ENCODE data around the gene TTLL9. TPM values are rescaled to one million over a fixed set of nuclear protein-coding genes. Genes with fewer than 3 reads are reported as not detected.

TTLL9 gene
- total RNA-seq, 2 experiments from 2014 or later, result not detected

DNA sequence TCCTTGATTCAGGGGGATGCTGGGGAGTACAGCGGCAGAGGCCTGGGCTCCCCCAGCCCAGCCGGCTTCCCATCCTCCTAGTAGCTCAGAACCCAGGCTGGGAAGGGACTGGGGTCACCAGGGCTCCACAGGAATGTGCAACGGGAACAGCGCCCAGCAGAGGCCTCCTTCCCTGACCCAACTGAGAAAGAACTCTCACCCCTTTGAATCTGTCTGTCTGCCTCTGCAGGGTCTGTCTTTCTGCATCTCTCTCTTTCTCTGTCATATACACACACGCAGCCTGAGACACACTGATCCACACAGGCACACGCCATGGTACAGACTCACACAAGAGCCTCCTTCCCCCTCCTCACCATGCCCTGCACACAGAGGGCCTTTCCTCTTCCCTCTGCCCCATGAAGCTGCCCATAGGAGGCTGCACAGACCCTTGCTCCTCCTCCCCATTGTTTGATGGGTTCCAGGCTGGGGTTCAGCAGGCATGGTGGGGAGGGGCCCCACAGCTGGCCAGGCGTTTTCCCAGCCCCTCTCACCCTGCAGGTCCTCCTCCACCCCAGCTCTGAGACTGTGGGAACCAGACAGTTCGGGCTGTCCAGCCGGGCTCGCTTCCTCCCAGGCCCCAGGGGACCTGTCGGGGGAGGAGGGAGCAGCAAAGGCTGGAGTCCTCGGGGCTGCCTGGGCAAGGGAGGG is 27.8 kb upstream of the TTLL9 start:
- Mint-ChIP-seq H3K4me3 (no peak overlapping the region), H3K4me1 (no peaks in the 10 kb centered on the region), H3K9me3 (no peaks in the 10 kb centered on the region), H3K27ac (no peak overlapping the region), H3K27me3 (peaks cover 12% of the 10 kb centered on the region), H3K36me3 (no peaks in the 10 kb centered on the region)
- ATAC-seq (ENCODE audit: low read depth) (no peak), DNase-seq (no peak)
- POLR2A ChIA-PET, result no interaction called here

DNA sequence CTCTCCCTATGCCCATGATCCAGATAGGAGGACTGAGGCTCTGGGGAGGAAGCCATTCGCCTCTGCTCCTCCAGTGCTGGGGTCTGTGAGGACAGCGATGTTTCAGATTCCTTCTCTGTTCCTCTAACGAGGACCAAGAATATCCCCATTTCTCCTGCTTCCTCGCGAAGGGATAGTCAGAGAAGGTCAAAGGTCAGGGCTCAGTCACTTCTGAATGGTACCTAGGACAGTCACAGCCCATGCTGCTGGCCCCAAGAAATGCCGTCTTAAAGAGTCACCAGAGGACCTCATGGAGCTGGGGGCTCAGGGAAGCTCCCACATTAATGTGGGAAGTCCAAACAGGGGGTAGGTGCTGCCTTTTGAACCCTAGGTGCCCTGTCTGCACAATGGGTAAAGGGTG is 27.1 kb upstream of the TTLL9 start:
- POLR2A ChIA-PET, result no interaction called here
- no peak for DNase-seq
- Mint-ChIP-seq H3K9me3 (no peaks in the 10 kb centered on the region), H3K4me1 (no peaks in the 10 kb centered on the region), H3K27ac (no peak overlapping the region), H3K4me3 (no peak overlapping the region), H3K27me3 (peaks cover 13% of the 10 kb centered on the region), H3K36me3 (no peaks in the 10 kb centered on the region)
- no peak for ATAC-seq (ENCODE audit: low read depth)

DNA sequence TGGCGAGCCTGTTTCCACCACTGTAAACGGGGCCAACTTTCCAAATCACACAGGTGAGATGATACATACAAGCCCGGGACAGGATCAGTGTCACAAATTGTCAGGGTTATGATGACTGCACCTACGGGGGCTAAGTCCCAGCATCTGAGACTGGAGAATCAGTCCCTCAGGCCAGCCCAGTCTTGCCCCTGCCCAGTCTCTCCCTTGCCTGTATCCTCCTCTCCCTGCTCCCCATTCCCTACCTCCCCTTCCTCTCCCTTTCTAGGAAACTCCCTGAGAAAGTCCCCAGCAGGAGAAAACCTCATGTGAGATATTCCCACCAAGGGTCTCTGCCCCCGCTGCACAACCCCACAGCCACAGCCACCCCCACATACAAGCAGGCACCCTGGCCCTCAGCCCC is 26.6 kb upstream of the TTLL9 start:
- Mint-ChIP-seq H3K9me3 (no peaks in the 10 kb centered on the region), H3K36me3 (no peaks in the 10 kb centered on the region), H3K27me3 (peaks cover 14% of the 10 kb centered on the region), H3K27ac (no peak overlapping the region), H3K4me3 (no peak overlapping the region), H3K4me1 (no peaks in the 10 kb centered on the region)
- ATAC-seq (ENCODE audit: low read depth), result no peak
- DNase-seq, result no peak
- POLR2A ChIA-PET, result no interaction called here

DNA sequence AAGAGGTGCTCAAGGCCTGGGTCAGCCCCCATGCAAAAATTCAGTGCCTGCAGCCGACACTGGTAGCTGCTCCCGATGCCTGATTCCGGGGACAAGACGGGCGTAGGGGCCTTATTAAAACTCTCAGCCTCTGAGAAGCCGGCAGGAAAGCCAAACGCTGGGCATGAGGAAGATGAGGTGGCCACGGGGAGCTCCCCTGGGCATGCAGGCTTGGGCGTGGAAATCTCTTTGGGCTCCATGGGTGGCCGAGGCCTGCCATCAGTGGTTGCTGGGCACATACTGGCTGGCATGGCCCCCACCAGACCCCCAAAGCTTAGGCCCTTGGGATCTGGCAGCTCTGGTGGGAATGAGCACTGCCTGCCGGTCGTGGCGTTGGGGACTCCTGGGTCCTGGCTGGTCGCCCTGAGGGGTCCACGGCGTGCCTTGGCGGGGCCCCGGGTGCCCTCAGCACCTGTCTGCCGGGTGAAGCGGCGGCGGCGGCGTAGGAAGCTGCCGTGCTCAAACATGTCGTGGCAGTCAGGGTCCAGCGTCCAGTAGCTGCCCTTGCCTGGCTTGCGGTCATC is 25.6 kb upstream of the TTLL9 start:
- Mint-ChIP-seq H3K27ac (no peak overlapping the region), H3K27me3 (peaks cover 19% of the 10 kb centered on the region), H3K4me1 (no peaks in the 10 kb centered on the region), H3K36me3 (no peaks in the 10 kb centered on the region), H3K9me3 (no peaks in the 10 kb centered on the region), H3K4me3 (no peak overlapping the region)
- POLR2A ChIA-PET, result no interaction called here
- DNase-seq (no peak), ATAC-seq (ENCODE audit: low read depth) (no peak)

DNA sequence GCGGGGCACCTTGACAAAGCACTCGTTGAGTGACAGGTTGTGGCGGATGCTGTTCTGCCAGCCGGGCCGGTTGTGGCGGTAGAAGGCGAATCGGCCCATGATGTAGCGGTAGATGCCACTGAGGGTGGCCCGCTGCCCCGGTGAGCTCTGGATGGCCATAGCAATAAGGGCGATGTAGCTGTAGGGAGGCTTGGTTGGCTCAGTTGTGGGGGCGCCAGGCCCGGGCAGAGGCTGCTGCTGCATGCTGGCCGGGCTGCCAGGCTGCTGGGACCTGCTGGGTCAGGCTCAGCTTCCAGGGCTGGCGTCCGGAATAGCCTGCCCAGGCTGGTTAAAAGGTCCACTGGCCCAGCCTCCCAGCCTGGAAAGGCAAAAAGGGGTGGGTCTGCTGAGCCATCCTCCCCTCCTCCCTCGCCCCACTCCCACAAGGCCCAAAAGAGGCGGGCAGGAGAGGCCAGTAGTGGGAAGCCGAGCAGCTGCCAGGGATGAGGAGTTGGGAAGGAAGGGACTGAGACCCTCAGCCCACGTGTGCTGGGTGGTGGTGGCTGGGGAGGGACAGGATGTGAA is 25.1 kb upstream of the TTLL9 start, which contains the start of gene FOXS1:
Gene FOXS1 (minus strand): TSS at position 305 of the 564 bp plus-strand sequence. CDS start 62 bp downstream, at position 243.
- H3K4me1 Mint-ChIP-seq, result no peaks in the 10 kb centered on the region
- no peaks in the 10 kb centered on the region for H3K36me3 Mint-ChIP-seq
- peaks cover 24% of the 10 kb centered on the region for H3K27me3 Mint-ChIP-seq
- no peak within 1 kb of the TSS for H3K4me3 Mint-ChIP-seq
- no peak for DNase-seq
- no peak within 1 kb of the TSS for H3K27ac Mint-ChIP-seq
- ATAC-seq (ENCODE audit: low read depth), result no peak
- POLR2A ChIA-PET, result no interaction called here
- no peaks in the 10 kb centered on the region for H3K9me3 Mint-ChIP-seq

DNA sequence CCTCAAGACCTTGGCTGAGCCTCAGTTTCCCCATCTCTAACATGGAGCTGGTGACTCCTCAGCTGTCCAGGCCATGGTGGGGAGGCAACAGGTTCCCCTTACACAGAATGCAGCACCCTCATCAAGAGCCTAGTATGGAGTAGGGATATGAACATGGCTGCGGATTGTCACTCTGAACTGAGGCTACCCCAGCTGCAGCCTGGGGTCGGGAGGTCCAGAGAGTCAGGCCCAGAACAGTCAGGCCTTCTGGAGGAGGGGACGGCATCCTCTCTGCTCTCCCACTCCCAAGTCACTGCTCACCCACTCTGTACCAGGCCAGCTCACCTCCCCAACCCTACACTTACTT is 23.7 kb upstream of the TTLL9 start:
- Mint-ChIP-seq H3K36me3 (no peaks in the 10 kb centered on the region), H3K27me3 (peaks cover 17% of the 10 kb centered on the region), H3K4me1 (no peaks in the 10 kb centered on the region), H3K27ac (no peak overlapping the region), H3K9me3 (no peaks in the 10 kb centered on the region), H3K4me3 (no peak overlapping the region)
- POLR2A ChIA-PET, result interaction anchor here (1.0 kb wide), 1 partner anchor 11 kb away, joined by 4 read pairs; no protein-coding TSS in a partner anchor
- DNase-seq, result no peak
- ATAC-seq (ENCODE audit: low read depth), result no peak

DNA sequence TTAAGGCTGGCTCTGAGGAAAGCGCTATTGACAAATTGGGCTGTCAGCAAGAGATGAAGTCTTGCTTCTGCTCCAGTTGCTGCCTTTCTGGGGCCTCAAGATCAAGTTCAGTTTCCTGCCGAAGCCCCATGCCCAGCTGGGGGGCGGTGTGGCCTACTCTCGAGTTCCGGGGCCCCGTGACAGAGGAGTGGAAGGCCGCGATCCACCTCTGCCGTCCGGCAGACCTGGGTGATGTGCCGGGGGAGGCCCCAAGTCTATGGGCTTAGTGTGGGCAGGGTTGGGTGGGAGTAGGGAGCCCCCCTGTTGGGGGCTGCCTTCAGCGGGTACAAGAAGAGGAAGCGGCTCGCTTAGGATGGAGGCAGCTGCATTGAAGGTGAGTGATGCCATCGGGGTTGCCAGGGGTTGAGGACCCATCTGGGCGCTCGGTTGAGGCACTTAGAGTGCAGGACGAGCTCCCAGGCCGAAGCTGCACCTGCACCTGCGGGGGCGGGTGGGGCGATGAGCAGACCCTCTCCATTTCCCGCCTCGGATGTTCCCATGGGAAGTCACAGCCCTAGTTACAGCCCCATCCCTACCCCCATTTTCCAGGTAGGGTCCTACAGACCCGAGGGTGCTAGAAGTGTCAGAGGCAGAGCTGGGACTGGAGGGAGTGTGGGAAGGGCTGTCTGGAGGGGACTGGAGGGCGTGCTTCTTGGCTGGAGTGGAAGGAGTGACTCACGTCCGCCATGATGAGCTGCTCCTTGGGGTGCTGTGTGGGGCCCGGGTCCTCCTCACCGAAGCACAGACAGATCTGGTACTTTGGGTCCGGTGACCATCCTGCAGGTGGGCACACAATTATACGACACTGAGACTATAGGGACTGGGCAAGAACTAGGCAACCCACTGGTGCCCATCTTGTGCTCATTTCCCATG is 22.1 kb upstream of the TTLL9 start:
- Mint-ChIP-seq H3K36me3 (no peaks in the 10 kb centered on the region), H3K4me1 (no peaks in the 10 kb centered on the region), H3K9me3 (no peaks in the 10 kb centered on the region), H3K4me3 (no peak overlapping the region), H3K27ac (no peak overlapping the region), H3K27me3 (peaks cover 17% of the 10 kb centered on the region)
- ATAC-seq (ENCODE audit: low read depth) (no peak), DNase-seq (no peak)
- POLR2A ChIA-PET, result no interaction called here

DNA sequence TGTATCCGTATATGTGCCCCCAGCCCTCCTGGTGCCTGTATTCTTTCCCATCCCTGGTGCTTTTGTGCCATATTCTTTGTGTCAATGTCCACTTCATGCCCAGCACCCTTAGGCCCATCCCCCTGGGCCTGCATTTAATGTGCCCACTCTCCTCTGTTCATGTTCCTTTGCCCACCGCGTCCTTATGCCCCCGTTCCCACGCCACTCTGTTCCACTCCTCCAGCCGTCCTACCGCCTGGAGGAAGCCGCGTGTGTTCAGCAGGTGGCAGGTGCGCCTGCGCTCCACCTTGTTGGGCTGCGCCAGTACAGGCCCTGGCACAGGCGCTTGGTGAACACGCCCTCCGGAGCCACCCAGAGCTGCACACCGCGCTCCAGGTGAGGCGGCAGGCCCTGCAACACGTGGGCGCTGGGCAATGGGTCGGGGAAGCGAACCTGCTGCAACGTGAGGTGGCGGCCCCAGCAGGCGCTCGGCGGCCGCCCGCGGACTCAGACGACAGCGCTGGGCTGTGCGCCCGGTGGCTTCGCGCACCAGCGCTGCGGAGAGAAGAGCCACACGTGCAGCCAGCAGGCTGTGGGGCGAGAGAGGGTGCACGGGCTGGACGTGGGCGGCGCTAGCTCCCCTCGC is 21.0 kb upstream of the TTLL9 start:
- POLR2A ChIA-PET, result no interaction called here
- H3K27me3 Mint-ChIP-seq, result peaks cover 17% of the 10 kb centered on the region
- no peaks in the 10 kb centered on the region for H3K4me1 Mint-ChIP-seq
- DNase-seq (no peak), ATAC-seq (ENCODE audit: low read depth) (no peak)
- no peak overlapping the region for H3K4me3 Mint-ChIP-seq
- no peaks in the 10 kb centered on the region for H3K9me3 Mint-ChIP-seq
- no peaks in the 10 kb centered on the region for H3K36me3 Mint-ChIP-seq
- no peak overlapping the region for H3K27ac Mint-ChIP-seq

DNA sequence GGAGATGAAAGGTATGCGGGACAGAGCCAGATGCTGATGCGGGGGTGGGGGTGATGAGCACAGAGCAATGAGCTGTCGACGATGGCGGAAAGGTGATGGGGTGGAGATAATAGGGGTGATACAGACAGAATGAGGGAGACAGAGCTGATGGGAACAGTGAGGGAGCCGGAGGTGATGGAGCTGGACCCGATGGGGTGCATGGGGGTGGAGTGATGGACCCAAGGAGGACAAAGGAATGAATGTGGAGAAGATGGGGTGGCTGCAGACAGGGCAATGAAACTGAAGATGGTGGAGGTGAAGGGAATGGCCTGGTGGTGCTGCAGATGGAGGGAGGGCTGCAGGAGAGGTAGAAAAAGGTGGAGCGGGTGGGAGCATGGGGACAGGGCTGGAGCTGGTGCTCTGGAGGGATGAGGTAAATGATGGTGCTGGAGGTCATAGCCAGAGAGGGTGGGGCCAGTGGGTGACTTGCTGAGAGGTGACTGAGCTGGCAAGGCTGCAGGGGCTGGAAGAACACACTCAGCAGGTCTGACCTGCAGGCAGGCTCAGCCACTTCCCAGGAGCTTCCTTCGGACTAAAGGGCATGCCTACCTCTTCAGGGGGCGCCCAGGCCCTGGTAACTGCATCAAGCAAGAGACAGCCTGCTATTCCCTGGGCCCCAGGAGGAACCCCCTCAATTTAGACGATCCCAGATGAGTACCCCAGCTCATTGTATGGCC is 19.0 kb upstream of the TTLL9 start:
- no peak for ATAC-seq (ENCODE audit: low read depth)
- Mint-ChIP-seq H3K9me3 (no peaks in the 10 kb centered on the region), H3K4me1 (no peaks in the 10 kb centered on the region), H3K4me3 (no peak overlapping the region), H3K27ac (no peak overlapping the region), H3K36me3 (no peaks in the 10 kb centered on the region), H3K27me3 (peaks cover 17% of the 10 kb centered on the region)
- DNase-seq, result no peak
- POLR2A ChIA-PET, result interaction anchor here (0.9 kb wide), 1 partner anchor 100 kb away, joined by 3 read pairs; the partner anchor contains the start of gene PDRG1

DNA sequence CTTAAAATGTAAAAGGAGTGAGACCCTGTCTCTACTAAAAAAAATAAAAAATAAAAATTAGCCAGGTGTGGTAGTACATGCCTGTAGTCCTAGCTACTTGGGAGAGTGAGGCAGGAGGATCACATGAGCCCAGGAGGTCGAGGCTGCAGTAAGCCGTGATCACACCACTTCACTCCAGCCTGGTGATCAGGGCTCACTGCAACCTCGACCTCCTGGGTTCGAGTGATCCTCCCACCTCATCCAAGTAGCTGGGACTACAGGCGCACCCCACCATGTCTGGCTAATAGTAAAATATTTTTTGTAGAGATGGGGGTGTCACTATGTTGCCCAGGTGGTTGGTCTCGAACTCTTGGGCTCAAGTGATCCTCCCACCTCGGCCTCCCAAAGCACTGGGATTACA is 17.0 kb upstream of the TTLL9 start:
- no peaks in the 10 kb centered on the region for H3K36me3 Mint-ChIP-seq
- H3K9me3 Mint-ChIP-seq, result no peaks in the 10 kb centered on the region
- POLR2A ChIA-PET, result no interaction called here
- ATAC-seq (ENCODE audit: low read depth), result no peak
- H3K27me3 Mint-ChIP-seq, result peaks cover 16% of the 10 kb centered on the region
- peaks cover 8% of the 10 kb centered on the region for H3K4me1 Mint-ChIP-seq
- no peak overlapping the region for H3K4me3 Mint-ChIP-seq
- DNase-seq, result peak; percentile 10
- H3K27ac Mint-ChIP-seq, result no peak overlapping the region

DNA sequence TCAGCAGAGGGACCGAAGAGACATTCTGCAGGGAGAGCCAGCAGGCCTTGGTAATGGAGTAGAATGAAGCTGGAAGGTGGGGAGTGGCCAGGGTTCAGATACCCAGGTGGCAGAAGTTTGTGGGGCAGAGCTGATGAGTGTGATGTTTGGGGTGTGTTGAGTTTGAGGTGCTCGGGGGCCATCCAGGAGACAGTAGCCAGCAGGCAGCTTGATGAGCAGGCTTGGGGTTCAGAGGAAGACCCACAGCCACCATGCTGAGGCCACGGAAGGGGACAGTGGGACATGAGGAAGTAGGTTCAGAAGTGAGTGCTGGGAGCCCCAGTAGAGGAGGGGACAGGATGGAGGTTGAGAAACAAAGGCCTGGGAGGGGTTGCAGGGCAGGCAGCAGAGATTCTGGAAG is 13.9 kb upstream of the TTLL9 start:
- ATAC-seq (ENCODE audit: low read depth), result no peak
- H3K27ac Mint-ChIP-seq, result no peak overlapping the region
- no peaks in the 10 kb centered on the region for H3K36me3 Mint-ChIP-seq
- H3K27me3 Mint-ChIP-seq, result peaks cover 20% of the 10 kb centered on the region
- H3K4me3 Mint-ChIP-seq, result no peak overlapping the region
- no peaks in the 10 kb centered on the region for H3K9me3 Mint-ChIP-seq
- no peak for DNase-seq
- peaks cover 21% of the 10 kb centered on the region for H3K4me1 Mint-ChIP-seq
- POLR2A ChIA-PET, result no interaction called here

DNA sequence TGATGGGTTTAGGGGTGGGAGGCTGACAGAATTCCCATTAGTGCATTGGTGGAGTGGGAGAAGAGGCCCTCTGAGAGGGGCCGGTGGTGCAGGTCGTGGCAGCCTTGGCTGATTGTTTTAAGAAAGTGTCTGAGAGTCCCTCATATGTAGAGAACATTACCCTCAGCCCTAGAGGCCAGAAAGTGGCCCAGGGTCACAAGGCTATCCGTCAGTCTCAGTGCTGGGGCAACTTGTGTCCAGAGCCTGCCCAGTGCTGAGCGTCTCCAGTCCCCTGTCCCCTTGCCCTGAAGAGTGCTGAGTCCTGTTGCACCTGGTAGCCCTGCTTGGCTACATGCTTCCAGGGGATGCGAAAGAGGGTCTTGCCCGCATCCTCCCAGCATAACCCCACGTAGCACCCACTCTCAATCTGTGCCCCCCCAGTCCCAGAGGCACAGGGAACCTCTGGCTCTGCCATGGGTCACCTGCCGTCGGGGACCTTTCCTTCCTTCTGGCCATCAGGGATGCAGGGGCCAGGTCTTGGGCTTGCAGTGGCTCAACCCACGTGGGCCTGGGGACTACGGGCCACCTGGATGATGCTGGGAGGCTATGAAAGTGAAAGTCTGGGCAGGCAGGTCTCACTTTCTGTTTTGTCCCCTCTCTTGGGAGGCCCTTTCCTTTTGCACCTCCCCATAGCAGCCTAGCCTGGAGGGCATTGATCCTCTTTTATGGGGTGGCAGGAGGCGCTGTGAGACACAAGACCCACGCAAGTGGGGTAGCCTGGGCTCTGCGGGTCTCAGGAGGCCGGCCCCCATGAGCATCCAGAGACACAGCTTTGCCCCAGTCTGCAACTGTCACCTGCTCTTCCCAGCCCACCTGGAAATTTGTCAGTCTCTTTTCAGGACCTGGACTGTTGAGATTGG is 12.3 kb upstream of the TTLL9 start:
- DNase-seq (no peak), ATAC-seq (ENCODE audit: low read depth) (peak; percentile 74)
- peaks cover 20% of the 10 kb centered on the region for H3K27me3 Mint-ChIP-seq
- H3K4me1 Mint-ChIP-seq, result peaks cover 25% of the 10 kb centered on the region
- H3K9me3 Mint-ChIP-seq, result no peaks in the 10 kb centered on the region
- peak overlapping the region; percentile 15 for H3K27ac Mint-ChIP-seq
- H3K36me3 Mint-ChIP-seq, result no peaks in the 10 kb centered on the region
- POLR2A ChIA-PET, result no interaction called here
- peak overlapping the region; percentile 40 for H3K4me3 Mint-ChIP-seq

All from activated naive CD8-positive, alpha-beta T cell treated with anti-CD3 and anti-CD28 coated beads, Interleukin-2, amount 10 ng/mL, durations not matched to agents 7 days and 5 days (primary cell).